ENCODE results near the gene CSNK1G3. TPM values are rescaled to one million over a fixed set of nuclear protein-coding genes. Genes with fewer than 3 reads are reported as not detected.

The CSNK1G3 gene
- total and polyA plus RNA-seq, 2 of the 4 experiments (the other 2 are of a cell fraction), result 16.4 to 26.2 TPM

DNA sequence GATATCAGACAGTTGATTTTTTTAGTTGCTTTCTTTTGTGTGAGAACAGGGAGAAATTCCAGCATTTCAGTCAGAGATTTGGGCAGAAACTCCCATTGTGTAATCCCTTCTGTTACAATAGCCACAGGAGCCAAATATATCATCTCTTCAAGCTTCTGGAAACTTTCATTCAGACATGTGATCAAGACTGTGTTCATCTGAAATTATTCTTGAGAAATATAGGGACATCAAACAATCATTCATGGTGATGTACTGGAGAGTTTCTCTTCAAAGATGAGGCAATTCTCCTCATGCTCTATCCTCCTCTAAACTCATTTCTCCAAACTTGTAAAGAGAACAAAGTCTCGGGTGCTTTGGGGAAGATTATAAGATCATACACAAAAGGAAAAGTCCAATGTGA, 35.2 kb upstream of the CSNK1G3 start:
- intact Hi-C loops (cut with micrococcal nuclease), result no loop called here
- H2BK15ac ChIP-seq (ENCODE audit: low read depth, low read length), result no peak overlapping the region
- no peak overlapping the region for H4K5ac ChIP-seq (ENCODE audit: low read depth, low read length)
- no peak overlapping the region for H3K27ac ChIP-seq (ENCODE audit: insufficient read depth, low read length)
- H3K23ac ChIP-seq (ENCODE audit: low read depth, low read length), result no peak overlapping the region
- H3K9me3 ChIP-seq (ENCODE audit: control insufficient read depth, insufficient read depth, low read length), result no peaks in the 10 kb centered on the region
- CTCF ChIA-PET, result no interaction called here
- dilution Hi-C loops (cut with HindIII; ENCODE audit: low sequenced_read_pairs, unreplicated experiment), result no loop called here
- H4K20me1 ChIP-seq (ENCODE audit: insufficient read depth, low read length), result no peaks in the 10 kb centered on the region
- H3K36me3 ChIP-seq (ENCODE audit: control insufficient read depth, insufficient read depth, low read length), result no peaks in the 10 kb centered on the region
- peaks cover 4% of the 10 kb centered on the region; the same call in 1 of the 2 replicates for H3K27me3 ChIP-seq (ENCODE audit: control insufficient read depth, insufficient read depth, low read length)
- H3K18ac ChIP-seq (ENCODE audit: low read depth, low read length), result no peak overlapping the region
- in situ Hi-C loops (cut with MboI; ENCODE audit: low sequenced_read_pairs), result no loop called here
- no peak overlapping the region for H2AK9ac ChIP-seq (replicated peaks; ENCODE audit: low read depth, low read length, poor library complexity)
- H3K4me1 ChIP-seq (ENCODE audit: control insufficient read depth, insufficient read depth, low read length), result no peaks in the 10 kb centered on the region
- WGBS, 2 experiments (ENCODE audit: extremely low coverage in 2 of 2, insufficient read length in 1 of 2), result no CpG with 5 or more reads among the region's 1 CpG
- no peak overlapping the region for H3K56ac ChIP-seq (ENCODE audit: extremely low read depth, insufficient read depth, low read length)
- H2AFZ ChIP-seq (replicated peaks; ENCODE audit: low read length, poor library complexity), result no peak overlapping the region
- POLR2A ChIA-PET (ENCODE audit: unreplicated experiment), result no interaction called here
- H3K9me1 ChIP-seq (ENCODE audit: insufficient read depth, low read length), result no peaks in the 10 kb centered on the region
- no peak overlapping the region for H2BK5ac ChIP-seq (ENCODE audit: low read depth, low read length, poor library complexity, severe bottlenecking)
- no peak overlapping the region for H3K9ac ChIP-seq (ENCODE audit: low read depth, low read length)
- H2AK5ac ChIP-seq (ENCODE audit: low read depth, low read length), result no peak overlapping the region
- DNase-seq, result no peak
- no peak for ATAC-seq (ENCODE audit: low read depth)
- no peak overlapping the region for H4K8ac ChIP-seq (ENCODE audit: low read depth in 2 of 2, low read length in 2 of 2)
- H3K4ac ChIP-seq (ENCODE audit: low read depth, low read length), result no peak overlapping the region
- no peak overlapping the region for H3K4me3 ChIP-seq (ENCODE audit: insufficient read depth, low read depth, low read length)
- no peak overlapping the region for H3K14ac ChIP-seq (replicated peaks; ENCODE audit: low read depth, low read length)
- H4K91ac ChIP-seq (ENCODE audit: insufficient read depth, low read depth, low read length), result no peak overlapping the region
- no peak overlapping the region for H2BK120ac ChIP-seq (ENCODE audit: low read depth, low read length)
- no peak for TF ChIP-seq CEBPB (IDR thresholded peaks at IDR 0.05; ENCODE audit: low read depth, low read length)
- TF ChIP-seq MXI1 (IDR thresholded peaks at IDR 0.05; ENCODE audit: borderline replicate concordance, low read depth, low read length), result no peak
- no peak for TF ChIP-seq POLR2A (IDR thresholded peaks at IDR 0.05; ENCODE audit: low read depth, low read length)
- no peak for TF ChIP-seq FOS (IDR thresholded peaks at IDR 0.05; ENCODE audit: low read depth, low read length)
- TF ChIP-seq CHD1 (IDR thresholded peaks at IDR 0.05; ENCODE audit: low read depth, low read length), result no peak
- TF ChIP-seq, protein P1, sequence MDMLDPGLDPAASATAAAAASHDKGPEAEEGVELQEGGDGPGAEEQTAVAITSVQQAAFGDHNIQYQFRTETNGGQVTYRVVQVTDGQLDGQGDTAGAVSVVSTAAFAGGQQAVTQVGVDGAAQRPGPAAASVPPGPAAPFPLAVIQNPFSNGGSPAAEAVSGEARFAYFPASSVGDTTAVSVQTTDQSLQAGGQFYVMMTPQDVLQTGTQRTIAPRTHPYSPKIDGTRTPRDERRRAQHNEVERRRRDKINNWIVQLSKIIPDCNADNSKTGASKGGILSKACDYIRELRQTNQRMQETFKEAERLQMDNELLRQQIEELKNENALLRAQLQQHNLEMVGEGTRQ (IDR thresholded peaks at IDR 0.05; ENCODE audit: low read depth, low read length), result no peak
- TF ChIP-seq RCOR1 (IDR thresholded peaks at IDR 0.05; ENCODE audit: insufficient replicate concordance, low read length), result no peak
- TF ChIP-seq, protein P2, sequence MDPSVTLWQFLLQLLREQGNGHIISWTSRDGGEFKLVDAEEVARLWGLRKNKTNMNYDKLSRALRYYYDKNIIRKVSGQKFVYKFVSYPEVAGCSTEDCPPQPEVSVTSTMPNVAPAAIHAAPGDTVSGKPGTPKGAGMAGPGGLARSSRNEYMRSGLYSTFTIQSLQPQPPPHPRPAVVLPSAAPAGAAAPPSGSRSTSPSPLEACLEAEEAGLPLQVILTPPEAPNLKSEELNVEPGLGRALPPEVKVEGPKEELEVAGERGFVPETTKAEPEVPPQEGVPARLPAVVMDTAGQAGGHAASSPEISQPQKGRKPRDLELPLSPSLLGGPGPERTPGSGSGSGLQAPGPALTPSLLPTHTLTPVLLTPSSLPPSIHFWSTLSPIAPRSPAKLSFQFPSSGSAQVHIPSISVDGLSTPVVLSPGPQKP (IDR thresholded peaks at IDR 0.05; ENCODE audit: borderline replicate concordance, low read depth, low read length), result no peak
- no peak for TF ChIP-seq NFE2L2 (IDR thresholded peaks at IDR 0.05; ENCODE audit: low read depth, low read length)
- no peak for TF ChIP-seq RAD21 (IDR thresholded peaks at IDR 0.05; ENCODE audit: low read length)
- TF ChIP-seq, protein P3, sequence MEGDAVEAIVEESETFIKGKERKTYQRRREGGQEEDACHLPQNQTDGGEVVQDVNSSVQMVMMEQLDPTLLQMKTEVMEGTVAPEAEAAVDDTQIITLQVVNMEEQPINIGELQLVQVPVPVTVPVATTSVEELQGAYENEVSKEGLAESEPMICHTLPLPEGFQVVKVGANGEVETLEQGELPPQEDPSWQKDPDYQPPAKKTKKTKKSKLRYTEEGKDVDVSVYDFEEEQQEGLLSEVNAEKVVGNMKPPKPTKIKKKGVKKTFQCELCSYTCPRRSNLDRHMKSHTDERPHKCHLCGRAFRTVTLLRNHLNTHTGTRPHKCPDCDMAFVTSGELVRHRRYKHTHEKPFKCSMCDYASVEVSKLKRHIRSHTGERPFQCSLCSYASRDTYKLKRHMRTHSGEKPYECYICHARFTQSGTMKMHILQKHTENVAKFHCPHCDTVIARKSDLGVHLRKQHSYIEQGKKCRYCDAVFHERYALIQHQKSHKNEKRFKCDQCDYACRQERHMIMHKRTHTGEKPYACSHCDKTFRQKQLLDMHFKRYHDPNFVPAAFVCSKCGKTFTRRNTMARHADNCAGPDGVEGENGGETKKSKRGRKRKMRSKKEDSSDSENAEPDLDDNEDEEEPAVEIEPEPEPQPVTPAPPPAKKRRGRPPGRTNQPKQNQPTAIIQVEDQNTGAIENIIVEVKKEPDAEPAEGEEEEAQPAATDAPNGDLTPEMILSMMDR (conservative IDR thresholded peaks at IDR 0.05; ENCODE audit: low read depth, low read length), result no peak
- TF ChIP-seq MAFK (IDR thresholded peaks at IDR 0.05; ENCODE audit: low read depth, low read length), result no peak
- TF ChIP-seq RFX5 (IDR thresholded peaks at IDR 0.05; ENCODE audit: low read depth, low read length), result no peak
- TF ChIP-seq BHLHE40 (IDR thresholded peaks at IDR 0.05; ENCODE audit: low read depth, low read length), result no peak
- TF ChIP-seq MAZ (IDR thresholded peaks at IDR 0.05; ENCODE audit: borderline replicate concordance, low read depth, low read length), result no peak
- TF ChIP-seq SMC3 (IDR thresholded peaks at IDR 0.05; ENCODE audit: low read depth, low read length), result no peak
- BruUV-seq (replicated peaks), result no TSS peak
- no peaks in the 10 kb centered on the region for H3K79me1 ChIP-seq (ENCODE audit: low read depth in 1 of 2, low read length in 2 of 2)
- no peak overlapping the region for H3K4me2 ChIP-seq (ENCODE audit: low read depth, low read length)
- no peak overlapping the region for H2BK20ac ChIP-seq (ENCODE audit: low read depth, low read length)

All from IMR-90 (cell line).